CD4-positive, alpha-beta T cell treated with Interleukin-6 at 100 ng/mL for 8 hours (primary cell): ENCODE results near the gene GH2.
"Not testable (repeated sequence)": the region's sequence is repeated elsewhere in the genome, so short reads cannot be mapped to it uniquely, and the experiment has no call there.

Experiments
- DNase-seq: peaks from one replicate; pipeline ENCODE4 v3.0.0-alpha.2; 2020; ENCODE audit warnings: mixed read lengths, low spot score

The GH2 gene

GRCh38 chr17:63911041-63911635, 29.4 kb upstream of the GH2 start, which contains the start of gene CSHL1:
CSHL1 (minus strand) TSS chr17:63911258; CDS start chr17:63911196, 62 bp downstream.
- DNase-seq, result no peak

- DNase-seq, result no peak
Measured at GRCh38 chr17:63910096-63910495, 28.4 kb upstream of the GH2 start.

- not testable (repeated sequence) for DNase-seq
Measured at GRCh38 chr17:63909586-63909985, 27.8 kb upstream of the GH2 start.

- DNase-seq, result not testable (repeated sequence)
Measured at GRCh38 chr17:63907161-63907778, 25.5 kb upstream of the GH2 start.

- DNase-seq, result not testable (repeated sequence)
Measured at GRCh38 chr17:63904796-63905195, 23.1 kb upstream of the GH2 start.

GRCh38 chr17:63903787-63904201, 22.1 kb upstream of the GH2 start:
- DNase-seq, result not testable (repeated sequence)

GRCh38 chr17:63901971-63902370, 20.2 kb upstream of the GH2 start:
- not testable (repeated sequence) for DNase-seq

- peak; percentile 37 for DNase-seq
Measured at GRCh38 chr17:63898899-63899798, 17.4 kb upstream of the GH2 start.

GRCh38 chr17:63896524-63897354, 15.0 kb upstream of the GH2 start, which contains the start of gene CSH1:
CSH1 (minus strand) TSS chr17:63896574; CDS start chr17:63896511, 63 bp downstream.
- DNase-seq, result not testable (repeated sequence)

- not testable (repeated sequence) for DNase-seq
Measured at GRCh38 chr17:63894821-63895220, 13.1 kb upstream of the GH2 start.

- not testable (repeated sequence) for DNase-seq
Measured at GRCh38 chr17:63894021-63894420, 12.3 kb upstream of the GH2 start.

GRCh38 chr17:63892316-63893037, 10.7 kb upstream of the GH2 start:
- not testable (repeated sequence) for DNase-seq

GRCh38 chr17:63889026-63889848, 7.5 kb upstream of the GH2 start:
- not testable (repeated sequence) for DNase-seq

- not testable (repeated sequence) for DNase-seq
Measured at GRCh38 chr17:63885119-63885518, 3.4 kb upstream of the GH2 start.

- DNase-seq, result not testable (repeated sequence)
Measured at GRCh38 chr17:63882626-63883126, 932 bp upstream of the GH2 start.

- not testable (repeated sequence) for DNase-seq
Measured at GRCh38 chr17:63881337-63881736, 407 bp downstream of the GH2 start.

GRCh38 chr17:63880706-63881105, 1.0 kb downstream of the GH2 start:
- no peak for DNase-seq

- DNase-seq, result not testable (repeated sequence)
Measured at GRCh38 chr17:63878413-63878812, 3.3 kb downstream of the GH2 start.

GRCh38 chr17:63874693-63875092, 7.1 kb downstream of the GH2 start:
- not testable (repeated sequence) for DNase-seq
